Measurements from ENCODE around the gene ANKRD55.

ANKRD55 gene

GRCh38 chr5:56050551-56051255 lies 182.4 kb downstream of the ANKRD55 start:
- ChIA-PET POLR2A (interaction anchor here (0.7 kb wide), 1 partner anchor 55 kb away, joined by 3 read pairs; no protein-coding TSS in a partner anchor), CTCF (interaction anchor here (0.8 kb wide), 1 partner anchor 14 kb away, joined by 5 read pairs; no protein-coding TSS in a partner anchor)

More at GRCh38 chr5:56050551-56051255, 182.4 kb downstream of the ANKRD55 start:
- Histone ChIP-seq H3K4me3 (ENCODE audit: low read depth, low read length) (no peak overlapping the region), H3K4me1 (ENCODE audit: control insufficient read depth, insufficient read depth, low read length) (peaks cover 9% of the 10 kb centered on the region; the same call in 1 of the 2 replicates), H3K9me3 (ENCODE audit: control insufficient read depth, insufficient read depth, low read depth, low read length) (no peaks in the 10 kb centered on the region), H3K27ac (ENCODE audit: extremely low read depth, low read depth, low read length) (no peak overlapping the region), H3K36me3 (ENCODE audit: control insufficient read depth in 2 of 2, insufficient read depth in 1 of 2, low read length in 2 of 2) (no peaks in the 10 kb centered on the region)
- TF ChIP-seq SCRT2 (tag by site-specific recombination; IDR thresholded peaks at IDR 0.05) (peak; percentile 34; the same call in 1 of the 2 replicates), ZNF658 (tag by site-specific recombination; IDR thresholded peaks at IDR 0.05) (no peak)

All from HEK293 (cell line).